Stimulated activated naive CD8-positive, alpha-beta T cell treated with anti-CD3 and anti-CD28 coated beads, Interleukin-15, Interleukin-2, amounts not matched to agents 100 ng/mL and 50 ng/mL, for 24 hours (primary cell): Measurements from ENCODE around the gene CACNB2.

ENCODE experiments used
- H3K27ac Mint-ChIP-seq: one replicate; pipeline ENCODE4 v1.8.0; 2021; ENCODE audit warnings: mild to moderate bottlenecking, mixed read lengths
- H3K27me3 Mint-ChIP-seq: one replicate; pipeline ENCODE4 v1.8.0; 2021; ENCODE audit warnings: mixed read lengths
- H3K36me3 Mint-ChIP-seq: one replicate; pipeline ENCODE4 v1.8.0; 2021; ENCODE audit warnings: low read depth, mixed read lengths
- H3K4me1 Mint-ChIP-seq: one replicate; pipeline ENCODE4 v1.8.0; 2021; ENCODE audit warnings: low read depth, mixed read lengths
- H3K4me3 Mint-ChIP-seq: one replicate; pipeline ENCODE4 v1.8.0; 2021; ENCODE audit warnings: mild to moderate bottlenecking, mixed read lengths
- H3K9me3 Mint-ChIP-seq: one replicate; pipeline ENCODE4 v1.8.0; 2021; ENCODE audit warnings: mixed read lengths

The CACNB2 gene

DNA sequence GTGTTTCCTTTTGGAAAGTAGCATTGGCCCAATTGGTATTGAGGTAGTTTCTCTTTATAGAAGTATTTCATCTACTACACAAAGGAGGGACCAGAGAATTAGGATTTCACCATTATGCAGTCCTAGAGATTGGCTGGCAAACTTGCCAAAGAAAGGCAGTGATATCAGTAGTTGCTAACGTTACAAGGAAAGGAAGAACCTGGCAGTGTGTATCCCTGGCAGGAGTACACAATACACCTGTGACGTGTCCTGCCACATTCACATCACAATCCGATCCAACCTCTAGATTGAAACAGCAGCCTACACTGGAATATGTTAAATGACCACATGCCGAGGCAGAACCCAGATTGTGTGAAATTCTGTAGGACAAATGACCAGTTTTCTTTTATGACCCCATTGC lies 81.7 kb downstream of the CACNB2 start:
- Mint-ChIP-seq H3K4me1 (no peaks in the 10 kb centered on the region), H3K4me3 (no peak overlapping the region), H3K9me3 (no peaks in the 10 kb centered on the region), H3K27me3 (no peaks in the 10 kb centered on the region), H3K36me3 (no peaks in the 10 kb centered on the region), H3K27ac (no peak overlapping the region)

DNA sequence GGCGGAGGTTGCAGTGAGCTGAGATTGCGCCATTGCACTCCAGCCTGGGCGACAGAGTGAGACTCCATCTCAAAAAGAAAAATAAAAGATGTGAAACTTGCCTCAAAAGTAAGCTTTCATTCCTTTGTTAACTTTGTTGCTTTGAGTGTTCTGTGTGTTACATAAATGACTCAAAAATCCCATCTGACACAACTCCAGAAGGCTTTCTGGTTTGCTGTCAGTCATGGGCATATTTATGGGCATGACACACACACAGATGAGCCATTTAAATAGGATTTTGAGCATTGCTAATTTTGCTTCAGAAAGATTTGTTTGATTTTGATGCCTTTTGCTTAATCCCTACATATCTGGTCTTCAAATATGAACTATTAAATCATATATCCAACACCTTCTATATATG lies 82.6 kb downstream of the CACNB2 start:
- H3K36me3 Mint-ChIP-seq = no peaks in the 10 kb centered on the region
- H3K9me3 Mint-ChIP-seq = no peaks in the 10 kb centered on the region
- H3K4me3 Mint-ChIP-seq = no peak overlapping the region
- H3K27me3 Mint-ChIP-seq = no peaks in the 10 kb centered on the region
- no peaks in the 10 kb centered on the region for H3K4me1 Mint-ChIP-seq
- H3K27ac Mint-ChIP-seq = no peak overlapping the region

DNA sequence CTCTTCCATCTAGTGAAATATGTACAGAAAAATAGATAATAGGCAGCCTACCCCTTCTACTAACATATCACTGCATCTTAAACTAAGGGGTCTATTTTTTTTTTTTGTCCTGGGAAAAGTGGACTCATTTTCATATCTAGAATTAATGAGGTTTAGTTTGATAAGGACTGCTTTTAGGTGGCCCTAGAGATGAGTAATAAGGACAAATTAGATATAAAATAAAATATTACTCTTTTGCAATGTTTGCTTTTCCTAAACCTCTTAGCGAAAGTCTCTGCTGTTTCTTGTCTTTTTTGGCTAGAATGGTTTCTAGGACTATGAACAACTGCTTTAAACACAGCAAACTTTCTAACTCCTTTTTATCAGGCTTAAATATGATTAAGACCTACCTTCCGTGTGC lies 83.7 kb downstream of the CACNB2 start:
- H3K4me3 Mint-ChIP-seq = no peak overlapping the region
- H3K9me3 Mint-ChIP-seq = no peaks in the 10 kb centered on the region
- no peaks in the 10 kb centered on the region for H3K4me1 Mint-ChIP-seq
- no peaks in the 10 kb centered on the region for H3K36me3 Mint-ChIP-seq
- H3K27me3 Mint-ChIP-seq = no peaks in the 10 kb centered on the region
- no peak overlapping the region for H3K27ac Mint-ChIP-seq

DNA sequence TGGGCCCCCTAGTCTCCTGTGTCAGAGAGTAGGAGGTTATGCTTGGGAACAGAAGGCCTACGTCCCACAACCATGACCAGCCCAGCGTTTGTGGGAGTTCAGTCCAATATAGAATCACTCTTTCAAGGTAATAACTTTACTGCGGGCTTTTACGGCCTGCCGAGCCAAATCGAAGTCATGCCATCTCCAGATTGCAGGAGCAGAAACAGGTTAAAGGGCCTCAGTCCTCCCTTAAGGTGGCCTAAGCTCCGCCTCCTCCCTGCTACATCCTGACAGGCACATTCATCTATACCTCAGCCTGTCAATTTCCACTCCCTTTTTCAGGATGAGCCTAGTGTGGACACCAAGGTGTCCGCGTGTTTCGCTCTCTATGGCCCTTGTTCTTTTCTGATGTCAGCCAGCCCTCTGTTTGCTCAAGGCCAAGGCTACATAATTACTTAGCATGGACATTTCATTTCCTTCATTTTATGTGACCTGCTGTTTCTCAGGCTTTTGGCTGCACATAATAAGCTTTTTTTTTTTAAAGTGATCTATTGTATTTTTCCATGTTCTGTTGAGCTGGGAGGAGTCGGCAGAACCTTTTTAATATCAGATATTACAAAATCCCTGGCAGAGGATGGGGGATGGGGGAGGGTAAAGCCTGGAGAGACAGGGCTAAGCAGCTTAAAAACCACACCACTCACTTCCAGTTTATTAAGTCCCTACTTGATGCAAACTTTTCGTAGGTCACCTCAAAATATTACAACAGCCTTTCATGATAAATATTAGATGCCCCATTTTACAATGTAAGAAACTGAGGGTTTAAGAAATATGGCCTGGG lies 84.6 kb downstream of the CACNB2 start:
- H3K4me1 Mint-ChIP-seq = no peaks in the 10 kb centered on the region
- no peaks in the 10 kb centered on the region for H3K9me3 Mint-ChIP-seq
- no peak overlapping the region for H3K4me3 Mint-ChIP-seq

DNA sequence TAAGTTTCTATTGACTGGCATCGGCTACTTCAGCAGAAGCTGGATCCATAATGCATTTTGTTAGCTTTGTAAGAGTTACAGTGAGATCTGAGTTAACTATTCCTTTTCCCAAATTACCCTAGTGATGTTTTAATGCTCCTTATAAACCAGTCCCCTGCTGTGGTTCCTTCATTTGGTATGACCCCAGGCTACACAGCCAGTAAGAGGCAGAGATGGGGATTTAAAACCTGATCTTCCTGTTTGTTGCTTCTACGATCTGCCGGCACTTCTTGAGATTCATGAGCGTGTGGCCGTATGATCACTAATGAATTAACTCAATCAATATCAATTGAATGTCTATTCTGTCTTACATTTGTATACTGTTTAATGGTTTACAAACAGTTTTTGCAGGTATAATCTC lies 86.1 kb downstream of the CACNB2 start:
- no peaks in the 10 kb centered on the region for H3K27me3 Mint-ChIP-seq
- no peaks in the 10 kb centered on the region for H3K4me1 Mint-ChIP-seq
- H3K4me3 Mint-ChIP-seq = no peak overlapping the region
- no peak overlapping the region for H3K27ac Mint-ChIP-seq
- no peaks in the 10 kb centered on the region for H3K36me3 Mint-ChIP-seq
- no peaks in the 10 kb centered on the region for H3K9me3 Mint-ChIP-seq

More for the DNA sequence above, 84.6 kb downstream of the CACNB2 start:
- Mint-ChIP-seq H3K36me3 (no peaks in the 10 kb centered on the region), H3K27me3 (no peaks in the 10 kb centered on the region), H3K27ac (no peak overlapping the region)

DNA sequence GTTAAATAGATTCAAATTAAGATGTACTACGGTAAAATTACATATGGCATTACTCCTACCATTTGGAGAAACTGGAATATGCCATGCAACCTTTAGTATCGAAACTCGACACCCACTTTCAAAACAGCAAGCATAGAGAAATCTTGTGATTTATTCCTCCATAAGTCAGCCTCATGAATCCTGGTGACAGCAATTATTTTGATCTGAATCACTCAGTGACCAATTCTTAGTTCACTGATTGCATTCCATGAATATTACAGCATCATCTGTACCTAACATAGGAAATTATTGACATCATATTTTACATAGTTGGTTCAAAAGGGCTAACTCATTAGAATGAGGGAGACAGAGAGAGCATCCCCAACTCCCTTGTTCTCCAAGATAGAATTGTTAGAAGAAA lies 89.6 kb downstream of the CACNB2 start:
- Mint-ChIP-seq H3K4me3 (no peak overlapping the region), H3K27me3 (no peaks in the 10 kb centered on the region), H3K9me3 (no peaks in the 10 kb centered on the region), H3K27ac (no peak overlapping the region), H3K4me1 (no peaks in the 10 kb centered on the region), H3K36me3 (no peaks in the 10 kb centered on the region)

DNA sequence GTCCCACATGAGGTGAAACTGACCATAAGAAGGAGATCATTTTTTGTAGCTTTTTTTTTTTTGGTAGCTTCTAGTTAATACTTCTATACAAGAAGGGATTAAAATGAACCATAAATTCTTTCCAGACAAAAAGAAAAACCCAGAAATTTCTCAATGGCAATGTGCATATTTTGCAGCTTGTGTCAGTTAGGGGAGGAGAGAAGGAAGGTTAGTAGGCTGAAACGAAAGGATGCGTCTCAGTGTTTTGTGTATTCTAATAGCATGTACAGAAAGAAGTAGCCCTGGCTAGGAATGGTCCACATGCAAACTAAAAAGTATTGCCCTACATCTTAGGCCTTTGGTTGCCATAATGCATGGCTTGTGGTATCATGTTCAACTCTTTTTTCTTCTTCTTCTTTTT lies 90.6 kb downstream of the CACNB2 start:
- no peaks in the 10 kb centered on the region for H3K4me1 Mint-ChIP-seq
- no peak overlapping the region for H3K27ac Mint-ChIP-seq
- no peaks in the 10 kb centered on the region for H3K36me3 Mint-ChIP-seq
- H3K27me3 Mint-ChIP-seq = no peaks in the 10 kb centered on the region
- no peaks in the 10 kb centered on the region for H3K9me3 Mint-ChIP-seq
- H3K4me3 Mint-ChIP-seq = no peak overlapping the region

DNA sequence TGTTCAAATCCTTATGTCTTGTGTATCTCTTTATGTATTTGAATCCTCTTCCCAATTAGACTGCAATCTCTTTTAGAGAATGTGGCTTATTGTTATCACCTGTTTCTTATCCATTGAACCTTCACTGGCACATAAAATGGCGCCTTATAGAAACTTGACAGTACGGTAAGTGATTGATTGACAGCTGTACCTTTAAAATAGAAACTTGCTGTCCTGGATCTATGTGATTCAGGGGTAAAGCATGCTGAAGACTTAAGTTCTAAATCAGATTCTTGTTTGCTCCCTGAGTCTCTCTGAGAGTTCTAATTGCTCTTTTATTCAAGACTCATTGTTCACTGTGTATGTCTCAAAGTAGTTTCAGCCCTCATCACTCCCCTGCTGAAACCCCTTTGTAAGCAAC lies 91.3 kb downstream of the CACNB2 start:
- Mint-ChIP-seq H3K4me1 (no peaks in the 10 kb centered on the region), H3K9me3 (no peaks in the 10 kb centered on the region), H3K4me3 (no peak overlapping the region), H3K27ac (no peak overlapping the region), H3K27me3 (no peaks in the 10 kb centered on the region), H3K36me3 (no peaks in the 10 kb centered on the region)

DNA sequence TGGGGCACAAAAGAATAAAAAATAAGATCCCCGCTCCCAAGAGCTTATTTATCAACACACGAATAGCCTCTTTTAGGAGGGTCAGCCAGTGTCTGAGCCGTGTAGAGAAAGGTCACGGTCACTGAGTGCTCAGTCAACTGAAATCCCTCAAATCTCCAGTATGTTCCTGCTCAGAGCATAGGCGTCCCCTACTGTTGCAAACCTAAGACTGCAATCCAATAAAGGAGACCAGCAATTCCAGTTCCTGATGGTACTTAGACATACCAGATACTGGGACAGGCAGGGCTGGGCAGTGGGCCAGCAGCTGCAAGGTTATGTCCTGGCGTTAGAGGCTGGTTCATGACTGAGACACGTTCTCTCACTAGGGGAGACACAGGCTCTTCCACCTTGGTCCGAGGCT lies 93.6 kb downstream of the CACNB2 start:
- Mint-ChIP-seq H3K9me3 (no peaks in the 10 kb centered on the region), H3K36me3 (no peaks in the 10 kb centered on the region), H3K27ac (no peak overlapping the region), H3K4me3 (no peak overlapping the region), H3K27me3 (no peaks in the 10 kb centered on the region), H3K4me1 (no peaks in the 10 kb centered on the region)

DNA sequence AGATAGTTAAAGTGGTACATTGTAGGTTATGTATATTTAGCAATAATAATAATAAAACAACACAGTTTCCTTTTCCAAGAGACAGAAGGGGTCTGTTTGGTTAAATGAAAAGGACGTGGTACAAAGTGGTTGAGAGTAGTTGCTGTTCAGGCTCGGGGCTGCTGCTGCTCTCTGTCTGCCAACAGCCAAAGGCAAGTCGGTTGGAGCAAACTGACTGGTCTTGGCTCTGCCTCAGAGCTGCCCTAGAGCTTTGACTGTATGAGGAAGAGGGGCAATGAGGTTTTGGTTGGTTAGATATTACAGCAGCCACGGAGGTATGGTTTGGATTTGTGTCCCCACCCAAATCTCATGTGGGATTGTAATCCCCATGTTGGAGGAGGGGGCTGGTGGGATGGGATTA lies 95.3 kb downstream of the CACNB2 start:
- Mint-ChIP-seq H3K4me3 (no peak overlapping the region), H3K36me3 (no peaks in the 10 kb centered on the region), H3K4me1 (no peaks in the 10 kb centered on the region), H3K9me3 (no peaks in the 10 kb centered on the region), H3K27me3 (no peaks in the 10 kb centered on the region), H3K27ac (no peak overlapping the region)

DNA sequence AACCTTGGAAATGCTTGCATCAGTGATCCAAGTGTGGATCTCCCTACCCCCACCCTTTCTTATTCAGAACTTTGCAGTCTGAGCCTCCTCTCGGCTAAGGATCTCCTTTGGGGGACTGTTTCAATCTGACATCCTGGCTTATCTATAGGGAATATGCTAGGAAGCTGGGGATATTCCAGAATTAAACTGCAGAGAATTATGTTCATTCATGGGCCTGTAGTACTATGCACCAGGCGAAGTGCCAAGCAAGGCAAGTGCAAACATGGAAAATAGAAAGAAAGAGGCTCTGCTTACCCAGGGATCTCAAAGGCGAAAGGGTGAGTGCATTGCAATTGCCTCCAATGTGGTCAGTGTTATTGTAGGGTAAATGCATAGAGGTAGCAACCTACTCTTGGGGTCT lies 96.5 kb downstream of the CACNB2 start:
- Mint-ChIP-seq H3K27ac (no peak overlapping the region), H3K27me3 (peaks cover 5% of the 10 kb centered on the region), H3K36me3 (no peaks in the 10 kb centered on the region), H3K9me3 (no peaks in the 10 kb centered on the region), H3K4me1 (no peaks in the 10 kb centered on the region), H3K4me3 (no peak overlapping the region)

DNA sequence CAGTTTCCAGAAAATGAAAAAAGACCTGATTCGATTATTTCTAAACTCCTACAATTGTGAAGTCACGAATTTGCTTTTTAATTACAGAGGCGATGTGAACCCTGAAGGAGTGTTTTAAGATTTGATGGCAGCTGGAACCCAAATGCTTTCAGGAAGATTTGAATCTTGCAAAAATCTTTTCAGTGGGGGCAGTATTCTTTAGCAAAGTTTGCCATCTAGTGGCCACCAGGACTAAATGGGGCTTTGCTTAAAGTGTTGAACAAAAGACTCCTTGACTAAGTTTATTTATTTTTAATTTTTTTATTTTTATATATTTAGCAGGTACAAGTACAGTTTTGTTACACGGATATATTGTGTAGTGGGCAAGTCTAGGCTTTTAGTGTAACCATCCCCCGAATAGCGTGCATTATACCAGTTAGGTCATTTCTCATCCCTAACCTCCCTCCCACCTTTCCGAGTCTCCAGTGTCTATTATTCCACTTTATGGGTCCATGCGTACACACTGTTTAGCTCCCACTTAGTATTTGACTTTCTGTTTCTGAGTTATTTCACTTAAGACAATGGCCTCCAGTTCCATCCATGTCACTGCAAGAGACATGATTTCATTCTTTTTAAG lies 98.8 kb downstream of the CACNB2 start:
- Mint-ChIP-seq H3K4me3 (no peak overlapping the region), H3K4me1 (no peaks in the 10 kb centered on the region), H3K36me3 (no peaks in the 10 kb centered on the region), H3K27me3 (peaks cover 5% of the 10 kb centered on the region), H3K9me3 (no peaks in the 10 kb centered on the region), H3K27ac (no peak overlapping the region)

DNA sequence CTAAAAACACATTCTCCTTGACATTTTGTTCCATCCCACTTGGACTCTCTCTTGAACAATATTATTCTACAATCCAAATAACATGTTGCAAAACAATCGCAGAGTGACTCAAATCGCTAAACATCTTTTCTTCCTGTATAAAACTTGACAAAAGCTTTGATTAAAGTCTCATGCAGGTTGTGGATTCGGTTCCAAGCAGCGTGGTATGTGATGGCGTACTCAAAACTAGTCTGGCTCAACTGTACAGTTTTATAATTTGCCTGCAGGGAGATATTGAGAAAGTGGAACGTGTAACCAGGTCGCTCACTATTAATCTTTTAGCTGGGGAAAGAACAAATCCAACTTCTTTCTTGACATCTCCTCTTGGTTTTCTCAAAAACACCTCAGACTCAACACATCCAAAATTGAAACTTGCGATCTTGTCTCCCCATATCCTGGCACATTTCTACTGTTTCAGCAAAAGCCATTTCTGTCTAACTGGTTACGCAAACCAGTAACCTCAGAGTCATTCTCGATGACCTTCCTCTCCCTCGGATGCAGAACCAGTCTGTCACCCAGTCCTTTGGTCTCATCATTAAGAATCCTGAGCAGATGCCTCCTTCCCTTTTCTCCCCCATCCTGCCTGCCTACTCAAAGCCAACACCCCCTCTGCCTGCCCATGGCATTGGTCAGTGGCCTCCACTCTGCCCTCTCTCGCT lies 100.1 kb downstream of the CACNB2 start:
- H3K4me1 Mint-ChIP-seq = no peaks in the 10 kb centered on the region
- peaks cover 5% of the 10 kb centered on the region for H3K27me3 Mint-ChIP-seq
- H3K9me3 Mint-ChIP-seq = no peaks in the 10 kb centered on the region
- no peaks in the 10 kb centered on the region for H3K36me3 Mint-ChIP-seq
- no peak overlapping the region for H3K4me3 Mint-ChIP-seq
- H3K27ac Mint-ChIP-seq = no peak overlapping the region

DNA sequence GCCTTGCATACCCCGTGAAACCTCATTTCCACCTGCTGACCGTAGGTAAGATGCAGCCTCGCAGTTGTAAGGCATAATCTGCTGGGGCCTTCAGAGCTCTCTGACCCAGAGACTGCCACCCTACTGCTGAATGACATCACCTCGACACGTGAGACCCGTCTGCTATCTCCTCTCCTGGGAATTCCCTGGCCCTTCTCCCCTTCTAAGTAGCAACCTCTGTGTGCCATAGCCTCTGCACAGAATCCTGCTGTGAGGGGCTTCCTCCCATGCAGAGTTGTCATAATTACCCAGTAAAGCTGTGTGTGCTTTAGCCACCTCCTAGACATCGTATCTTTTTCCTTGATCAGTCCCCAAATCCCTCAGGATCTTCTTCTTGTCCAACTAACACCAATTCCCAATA lies 106.7 kb downstream of the CACNB2 start:
- no peaks in the 10 kb centered on the region for H3K27me3 Mint-ChIP-seq

DNA sequence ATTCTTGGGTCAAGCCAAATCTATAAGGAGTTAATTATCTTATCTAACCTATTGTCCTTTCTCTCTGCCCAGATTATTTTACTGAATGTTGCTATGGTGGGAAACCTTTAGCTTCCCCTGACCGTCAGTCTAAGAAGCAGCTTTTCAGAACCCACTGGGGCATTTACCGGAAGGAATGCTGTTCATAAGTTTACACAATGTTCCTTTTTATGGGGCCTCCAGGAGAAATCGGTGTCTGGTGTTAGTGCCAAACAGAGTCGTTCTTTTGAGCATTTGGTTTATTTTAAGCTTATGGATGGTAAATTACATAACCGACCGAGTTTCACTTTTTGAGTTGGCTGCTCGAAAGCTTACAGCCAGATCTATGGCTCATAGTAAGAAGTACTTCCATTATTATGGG lies 111.9 kb downstream of the CACNB2 start:
- Mint-ChIP-seq H3K27me3 (peaks cover 5% of the 10 kb centered on the region), H3K27ac (no peak overlapping the region), H3K9me3 (no peaks in the 10 kb centered on the region)

More for the DNA sequence above, 106.7 kb downstream of the CACNB2 start:
- no peak overlapping the region for H3K4me3 Mint-ChIP-seq
- H3K9me3 Mint-ChIP-seq = no peaks in the 10 kb centered on the region
- H3K27ac Mint-ChIP-seq = no peak overlapping the region
- H3K36me3 Mint-ChIP-seq = no peaks in the 10 kb centered on the region
- H3K4me1 Mint-ChIP-seq = no peaks in the 10 kb centered on the region

More for the DNA sequence above, 111.9 kb downstream of the CACNB2 start:
- no peaks in the 10 kb centered on the region for H3K36me3 Mint-ChIP-seq
- H3K4me3 Mint-ChIP-seq = no peak overlapping the region
- H3K4me1 Mint-ChIP-seq = no peaks in the 10 kb centered on the region
